ENCODE measurements around the gene TTC1. TPM values are rescaled to one million over a fixed set of nuclear protein-coding genes. Genes with fewer than 3 reads are reported as not detected.

Gene TTC1
- total and polyA plus RNA-seq, 12 donors = 32.7 to 131 (median 47.5) TPM

GRCh38 chr5:160049099-160049498, 40.2 kb downstream of the TTC1 start:
- H3K27me3 ChIP-seq = no peaks in the 10 kb centered on the region
- no peaks in the 10 kb centered on the region for H3K9me3 ChIP-seq (replicated peaks in 1 of 3)
- no peaks in the 10 kb centered on the region for H3K4me1 ChIP-seq (replicated peaks in 1 of 2)
- no peak for TF ChIP-seq POLR2A (IDR thresholded peaks at IDR 0.05)
- no peak for TF ChIP-seq CTCF (IDR thresholded peaks at IDR 0.05)
- H3K36me3 ChIP-seq (replicated peaks in 1 of 2) = peaks cover 0 to 34% of the 10 kb centered on the region in 2 donors
- no peak for DNase-seq
- no peak overlapping the region for H3K4me3 ChIP-seq
- WGBS, 4 donors = 53 to 68% (median 59%) methylated on average over 3 of the region's 3 CpGs
- intact Hi-C loops (cut with DNase I) = no loop called here
- no peak overlapping the region for H3K27ac ChIP-seq

GRCh38 chr5:160054047-160054446, 45.1 kb downstream of the TTC1 start:
- 100% methylated on average over 1 of the region's 1 CpG for WGBS, 4 donors
- no peaks in the 10 kb centered on the region for H3K4me1 ChIP-seq (replicated peaks in 1 of 2)
- DNase-seq = no peak
- H3K9me3 ChIP-seq (replicated peaks in 1 of 3) = no peaks in the 10 kb centered on the region
- H3K4me3 ChIP-seq = no peak overlapping the region
- no peak overlapping the region for H3K27ac ChIP-seq
- peaks cover 0 to 52% of the 10 kb centered on the region in 2 donors for H3K36me3 ChIP-seq (replicated peaks in 1 of 2)
- no peaks in the 10 kb centered on the region for H3K27me3 ChIP-seq
- TF ChIP-seq POLR2A (IDR thresholded peaks at IDR 0.05) = no peak
- TF ChIP-seq CTCF (IDR thresholded peaks at IDR 0.05) = no peak
- intact Hi-C loops (cut with DNase I) = no loop called here

- intact Hi-C loops (cut with DNase I) = no loop called here
- no peak overlapping the region for H3K4me3 ChIP-seq
- no peaks in the 10 kb centered on the region for H3K9me3 ChIP-seq (replicated peaks in 1 of 3)
- 91 to 98% (median 94%) methylated on average over 2 of the region's 2 CpGs for WGBS, 4 donors
- TF ChIP-seq CTCF (IDR thresholded peaks at IDR 0.05) = no peak
- no peak for TF ChIP-seq POLR2A (IDR thresholded peaks at IDR 0.05)
- no peaks in the 10 kb centered on the region for H3K27me3 ChIP-seq
- no peak overlapping the region for H3K27ac ChIP-seq
- no peak for DNase-seq
- no peaks in the 10 kb centered on the region for H3K4me1 ChIP-seq (replicated peaks in 1 of 2)
- H3K36me3 ChIP-seq (replicated peaks in 1 of 2) = peaks cover 0 to 49% of the 10 kb centered on the region in 2 donors
Measured at GRCh38 chr5:160054831-160055230, 45.9 kb downstream of the TTC1 start.

GRCh38 chr5:160057256-160057655, 48.3 kb downstream of the TTC1 start:
- Histone ChIP-seq H3K4me3 (no peak overlapping the region), H3K9me3 (replicated peaks in 1 of 3) (no peaks in the 10 kb centered on the region), H3K27ac (no peak overlapping the region), H3K4me1 (replicated peaks in 1 of 2) (no peaks in the 10 kb centered on the region), H3K27me3 (no peaks in the 10 kb centered on the region), H3K36me3 (replicated peaks in 1 of 2) (peaks cover 0 to 36% of the 10 kb centered on the region in 2 donors)
- TF ChIP-seq CTCF (IDR thresholded peaks at IDR 0.05) = no peak
- no peak for TF ChIP-seq POLR2A (IDR thresholded peaks at IDR 0.05)
- intact Hi-C loops (cut with DNase I) = no loop called here
- 93 to 95% (median 94%) methylated on average over 4 of the region's 4 CpGs for WGBS, 4 donors
- no peak for DNase-seq
